GM15510 (cell line): ENCODE measurements around the gene GRID2.

ENCODE experiments used
- POLR2A ChIP-seq: IDR thresholded peaks from 3 replicates; pipeline ENCODE4 v1.6.1; 2011; ENCODE audit warnings: borderline replicate concordance; ENCODE audit not compliant: insufficient read length; ENCODE audit errors: extremely low read depth

Gene GRID2

DNA sequence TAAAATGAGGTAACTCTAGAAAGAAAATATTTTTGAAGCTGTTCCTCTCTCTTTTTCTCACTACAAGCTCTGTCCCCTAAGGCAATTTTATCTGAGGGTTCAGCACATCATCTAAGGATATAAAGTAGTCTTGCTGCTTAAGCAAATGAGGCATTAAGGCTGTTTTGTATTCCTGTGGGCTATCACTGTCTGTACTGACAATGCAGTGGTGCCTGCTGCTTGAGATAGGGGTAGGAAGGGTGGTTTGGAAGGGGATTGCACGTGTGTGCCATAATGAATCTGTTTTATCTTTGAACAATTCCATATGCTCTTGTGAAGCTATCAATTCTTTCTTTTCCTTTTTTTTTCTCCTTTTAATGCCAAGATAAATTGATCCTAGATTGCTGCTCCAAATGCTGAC is 1396.8 kb downstream of the GRID2 start:
- no peak for TF ChIP-seq POLR2A

DNA sequence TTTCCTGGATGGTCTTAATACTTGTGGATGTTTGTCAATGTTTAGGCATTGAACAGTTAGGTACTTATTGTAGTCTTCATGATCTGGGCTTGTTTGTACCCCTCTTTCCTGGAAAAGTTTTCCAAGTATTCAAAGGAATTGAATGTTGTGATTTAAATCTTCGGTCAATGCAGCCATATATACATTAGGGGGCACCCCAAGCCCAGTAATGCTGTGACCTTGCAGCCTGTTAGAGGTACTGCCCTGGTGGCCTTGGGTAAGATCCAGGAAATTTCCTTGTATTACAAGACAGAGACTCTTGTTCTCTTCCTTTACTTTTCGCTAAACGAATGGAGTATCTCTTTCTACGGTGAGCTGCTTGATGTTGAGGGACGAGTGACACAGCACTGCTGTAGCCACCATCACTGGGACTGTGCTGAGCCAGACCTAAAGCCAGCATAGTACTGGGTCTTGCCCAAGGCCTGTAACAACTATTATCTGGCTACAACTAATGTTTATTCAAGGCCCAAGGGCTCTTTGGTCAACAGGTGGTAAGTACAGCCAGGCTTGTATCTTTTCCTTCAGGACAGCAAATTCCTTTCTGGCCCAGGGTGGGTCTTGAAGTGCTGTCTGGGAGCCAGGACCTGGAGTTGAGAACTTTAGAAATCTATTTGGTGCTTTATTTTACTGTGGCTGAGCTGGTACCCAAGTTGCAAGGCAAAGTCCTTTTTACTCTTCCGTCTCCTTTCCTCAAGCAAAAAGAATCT is 1406.5 kb downstream of the GRID2 start:
- TF ChIP-seq POLR2A = no peak

- no peak for TF ChIP-seq POLR2A
Observed at GRCh38 chr4:93710847-93711430, 1407.2 kb downstream of the GRID2 start.

- TF ChIP-seq POLR2A = no peak
Observed at GRCh38 chr4:93718233-93718632, 1414.5 kb downstream of the GRID2 start.

DNA sequence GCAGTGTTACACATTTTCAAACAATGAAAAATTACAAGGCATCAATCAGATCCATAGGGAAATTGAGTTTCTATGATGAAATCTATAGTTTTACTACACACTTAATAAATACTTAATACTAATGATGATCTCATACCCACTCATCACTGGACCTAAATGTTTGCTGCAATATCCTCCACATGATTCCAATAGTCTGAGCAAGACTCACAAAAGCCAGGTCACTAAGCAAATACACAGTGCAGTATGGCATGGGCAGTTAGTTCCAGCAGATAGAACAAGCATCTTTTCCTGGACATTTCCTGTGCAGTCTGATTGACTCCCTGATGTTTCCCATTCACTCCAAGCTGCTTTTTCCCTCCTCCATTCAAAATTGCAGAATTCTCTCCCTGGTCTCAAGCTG is 1415.8 kb downstream of the GRID2 start:
- TF ChIP-seq POLR2A = no peak

GRCh38 chr4:93722446-93722845 is 1418.7 kb downstream of the GRID2 start:
- TF ChIP-seq POLR2A = no peak

DNA sequence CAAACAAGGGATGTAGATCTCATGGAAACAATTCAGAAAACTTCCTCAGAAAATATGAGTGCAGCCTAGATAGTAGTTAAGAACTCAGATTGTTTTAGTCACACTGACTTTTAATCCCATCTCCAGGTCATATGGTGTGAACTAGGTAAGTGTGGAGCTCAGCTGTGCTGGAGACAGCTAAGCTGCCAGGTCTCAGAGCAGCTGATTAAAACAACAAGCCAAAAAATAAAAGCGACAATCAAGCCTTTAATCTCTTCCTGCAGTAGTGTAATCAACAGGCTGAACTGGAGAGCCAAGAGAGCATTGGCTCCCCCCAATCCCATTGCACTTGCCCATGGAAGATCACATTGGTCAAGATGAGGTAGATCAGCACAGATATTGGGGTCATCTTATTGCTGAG is 1426.5 kb downstream of the GRID2 start:
- no peak for TF ChIP-seq POLR2A

GRCh38 chr4:93730760-93731159 is 1427.0 kb downstream of the GRID2 start:
- no peak for TF ChIP-seq POLR2A

DNA sequence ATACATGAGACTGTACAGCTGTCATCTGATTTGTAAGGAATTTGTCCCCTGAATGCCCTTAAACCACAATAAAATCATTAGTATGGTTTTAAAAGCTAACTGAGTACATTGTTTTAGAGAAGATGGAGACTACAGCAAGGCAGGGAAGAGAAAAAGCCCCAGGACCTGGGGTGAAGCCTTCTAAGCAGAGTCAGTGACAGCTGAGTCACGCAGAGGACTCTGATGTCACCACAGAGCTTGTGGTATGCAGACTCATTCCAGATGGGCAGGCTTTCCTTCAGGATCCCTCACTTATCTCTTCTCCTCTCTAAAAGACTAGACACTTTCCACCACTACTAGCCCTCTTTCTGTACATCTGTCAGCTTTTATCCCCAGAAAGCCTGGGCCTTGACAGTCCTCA is 1427.7 kb downstream of the GRID2 start:
- TF ChIP-seq POLR2A = no peak

DNA sequence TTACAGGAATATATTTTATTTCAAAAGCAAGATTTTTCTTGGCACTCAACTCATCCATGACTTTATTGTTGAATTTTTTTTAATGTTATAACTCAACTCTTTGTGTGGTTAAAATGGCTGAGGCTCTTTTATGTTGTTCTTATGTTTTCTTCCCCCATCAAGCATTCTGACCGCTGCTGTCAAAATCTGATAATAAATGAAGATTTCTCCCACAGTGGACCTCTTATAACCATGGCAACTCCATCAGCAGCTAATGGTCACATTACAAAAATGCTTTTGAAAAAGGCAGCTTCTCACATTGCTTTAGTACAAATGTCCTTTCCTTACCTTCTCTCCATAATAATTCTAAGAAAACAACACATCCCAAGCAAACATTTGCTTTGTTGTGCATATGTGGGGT is 1428.7 kb downstream of the GRID2 start:
- no peak for TF ChIP-seq POLR2A

DNA sequence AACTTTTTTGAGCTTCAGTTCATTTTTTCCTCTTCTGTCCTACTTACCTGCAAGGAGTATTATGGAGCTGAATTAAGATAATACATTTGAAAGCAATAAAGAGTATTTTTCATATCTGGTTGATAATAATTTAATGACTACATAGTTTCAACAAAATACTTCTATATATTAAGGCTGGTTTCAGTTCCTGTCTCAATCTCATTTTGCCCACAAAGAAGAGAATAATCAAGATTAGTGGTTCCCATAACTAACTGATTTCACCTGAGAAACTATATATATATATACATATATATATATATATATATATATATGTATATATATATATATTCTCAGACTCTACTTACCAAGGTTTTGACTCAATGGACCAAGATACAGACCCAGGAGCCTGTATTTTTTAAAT is 1437.1 kb downstream of the GRID2 start:
- no peak for TF ChIP-seq POLR2A

GRCh38 chr4:93743022-93743421 is 1439.3 kb downstream of the GRID2 start:
- TF ChIP-seq POLR2A = no peak

DNA sequence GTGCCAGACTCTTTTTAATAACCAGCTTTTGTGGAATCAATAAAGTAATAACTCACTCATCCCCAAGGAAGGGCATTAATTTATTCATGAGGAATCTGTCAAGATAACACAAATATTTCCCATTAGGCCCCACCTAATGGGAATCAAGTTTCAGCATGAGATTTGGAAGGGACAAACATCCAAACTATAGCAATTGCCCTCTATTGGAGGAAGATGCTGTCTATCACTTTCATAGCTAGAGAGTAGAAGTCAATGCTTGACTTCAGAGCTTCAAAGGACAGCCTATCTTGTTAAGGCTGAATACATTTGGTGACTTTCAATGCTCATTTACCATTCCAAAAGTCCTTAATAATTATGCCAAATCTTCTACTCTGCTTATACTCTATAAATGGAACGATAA is 1439.9 kb downstream of the GRID2 start:
- TF ChIP-seq POLR2A = no peak

DNA sequence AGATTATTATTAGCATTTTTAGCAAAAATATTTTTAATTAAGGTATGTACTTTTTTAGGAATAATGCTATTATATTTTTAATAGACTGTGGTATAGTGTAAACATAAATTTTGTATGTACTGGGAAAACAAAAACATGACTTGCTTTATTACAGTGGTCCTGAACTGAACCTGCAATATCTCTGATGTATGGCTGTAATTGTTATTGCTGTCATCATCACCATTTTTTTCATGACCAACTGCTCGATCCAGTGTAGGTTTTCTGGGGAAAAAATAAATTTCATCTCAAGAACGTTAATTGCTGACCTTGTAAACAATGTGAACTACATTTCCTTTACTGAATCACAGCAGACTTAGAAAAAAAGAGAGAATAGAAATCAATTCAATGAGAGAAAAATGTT is 1441.2 kb downstream of the GRID2 start:
- no peak for TF ChIP-seq POLR2A

DNA sequence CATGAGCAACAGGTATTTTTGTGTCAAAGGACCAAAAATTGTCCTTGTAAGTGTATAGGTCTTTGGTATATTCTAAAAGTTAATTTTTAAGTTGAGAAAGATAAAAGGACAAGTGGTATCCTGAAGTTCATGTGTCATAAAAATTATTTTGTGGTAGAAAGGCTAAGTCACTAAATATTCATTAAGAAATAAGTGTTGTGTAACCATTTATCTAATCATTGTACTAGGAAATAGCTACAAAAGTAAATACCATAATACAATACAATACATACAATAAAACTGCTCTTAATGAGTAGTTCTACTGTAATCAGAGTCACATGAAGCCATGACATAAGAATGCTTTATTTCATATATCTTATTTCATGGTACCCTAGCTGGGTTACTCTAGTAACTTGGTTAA is 1442.3 kb downstream of the GRID2 start:
- TF ChIP-seq POLR2A = no peak

- TF ChIP-seq POLR2A = no peak
Observed at GRCh38 chr4:93747220-93747619, 1443.5 kb downstream of the GRID2 start.
